ENCODE measurements around the gene NOTCH1. TPM values are rescaled to one million over a fixed set of nuclear protein-coding genes. Genes with fewer than 3 reads are reported as not detected.

Gene NOTCH1
- total RNA-seq, 3 donors from 2014 or later = 59.0 to 101 (median 72.6) TPM

DNA sequence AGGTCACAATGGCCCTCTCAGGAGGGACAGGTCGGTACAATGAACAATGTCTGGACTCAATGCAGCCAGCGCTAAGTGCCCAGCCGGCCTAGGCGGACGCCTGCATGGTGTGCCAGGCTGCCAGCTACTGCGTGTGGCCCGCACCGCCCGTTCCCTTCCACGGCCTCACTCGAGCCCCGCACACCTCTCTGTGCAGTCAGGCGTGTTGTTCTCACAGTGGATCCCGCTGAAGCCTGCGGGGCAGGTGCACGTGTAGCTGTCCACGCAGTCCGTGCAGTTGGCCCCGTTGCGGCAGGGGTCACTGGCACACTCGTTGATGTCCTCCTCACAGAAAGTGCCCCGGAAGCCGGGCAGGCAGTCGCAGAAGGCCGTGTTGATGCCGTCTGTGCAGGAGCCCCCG is 36.3 kb downstream of the NOTCH1 start:
- intact Hi-C loops (cut with DNase I, micrococcal nuclease) = no loop called here
- no peak for ATAC-seq
- H3K9me3 ChIP-seq = no peaks in the 10 kb centered on the region
- TF ChIP-seq, protein P1, sequence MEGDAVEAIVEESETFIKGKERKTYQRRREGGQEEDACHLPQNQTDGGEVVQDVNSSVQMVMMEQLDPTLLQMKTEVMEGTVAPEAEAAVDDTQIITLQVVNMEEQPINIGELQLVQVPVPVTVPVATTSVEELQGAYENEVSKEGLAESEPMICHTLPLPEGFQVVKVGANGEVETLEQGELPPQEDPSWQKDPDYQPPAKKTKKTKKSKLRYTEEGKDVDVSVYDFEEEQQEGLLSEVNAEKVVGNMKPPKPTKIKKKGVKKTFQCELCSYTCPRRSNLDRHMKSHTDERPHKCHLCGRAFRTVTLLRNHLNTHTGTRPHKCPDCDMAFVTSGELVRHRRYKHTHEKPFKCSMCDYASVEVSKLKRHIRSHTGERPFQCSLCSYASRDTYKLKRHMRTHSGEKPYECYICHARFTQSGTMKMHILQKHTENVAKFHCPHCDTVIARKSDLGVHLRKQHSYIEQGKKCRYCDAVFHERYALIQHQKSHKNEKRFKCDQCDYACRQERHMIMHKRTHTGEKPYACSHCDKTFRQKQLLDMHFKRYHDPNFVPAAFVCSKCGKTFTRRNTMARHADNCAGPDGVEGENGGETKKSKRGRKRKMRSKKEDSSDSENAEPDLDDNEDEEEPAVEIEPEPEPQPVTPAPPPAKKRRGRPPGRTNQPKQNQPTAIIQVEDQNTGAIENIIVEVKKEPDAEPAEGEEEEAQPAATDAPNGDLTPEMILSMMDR (IDR thresholded peaks at IDR 0.05) = no peak
- H3K4me3 ChIP-seq = no peak overlapping the region
- no peak for DNase-seq
- H3K4me1 ChIP-seq (ENCODE audit: low read depth) = no peaks in the 10 kb centered on the region
- peaks cover 24% of the 10 kb centered on the region for H3K36me3 ChIP-seq (ENCODE audit: low read depth)

DNA sequence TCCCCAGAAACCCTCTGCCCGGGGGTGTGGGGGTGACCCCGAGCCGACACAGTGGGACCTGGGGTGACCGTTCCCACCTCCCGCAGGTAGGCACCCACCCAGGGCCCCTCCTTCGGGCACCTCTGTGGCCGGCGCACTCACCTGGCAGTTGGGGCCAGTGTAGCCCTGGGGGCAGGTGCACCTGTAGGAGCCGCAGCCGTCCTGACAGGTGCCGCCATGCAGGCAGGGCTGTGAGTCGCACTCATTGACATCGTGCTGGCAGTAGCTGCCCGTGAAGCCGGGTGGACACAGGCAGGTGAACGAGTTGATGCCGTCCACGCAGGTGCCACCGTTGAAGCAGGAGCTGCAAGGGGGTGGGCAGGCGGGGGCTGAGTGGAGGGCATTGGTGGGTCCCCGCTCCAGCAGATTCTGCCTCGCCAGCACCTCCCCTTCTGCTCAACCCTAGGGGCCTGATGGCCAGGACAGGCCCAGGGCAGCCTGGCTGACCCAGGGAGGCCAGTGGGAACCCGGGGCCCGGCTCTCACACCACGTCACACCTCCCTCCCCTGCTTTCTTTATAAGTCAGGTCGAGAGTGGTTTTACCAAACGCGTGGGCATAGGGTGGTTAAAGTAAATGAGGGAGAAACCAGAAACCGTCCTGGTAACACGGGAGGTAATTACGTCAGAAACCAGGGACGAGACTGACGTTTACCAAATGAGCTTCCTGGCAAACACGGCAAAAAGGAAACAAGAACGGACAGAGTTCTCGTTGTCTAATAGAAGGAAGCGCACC is 36.9 kb downstream of the NOTCH1 start:
- intact Hi-C loops (cut with DNase I, micrococcal nuclease) = no loop called here
- DNase-seq (no peak), ATAC-seq (no peak)
- TF ChIP-seq, protein P1 (IDR thresholded peaks at IDR 0.05) = no peak
- H3K9me3 ChIP-seq = no peaks in the 10 kb centered on the region
- H3K4me3 ChIP-seq = no peak overlapping the region
- H3K4me1 ChIP-seq (ENCODE audit: low read depth) = no peaks in the 10 kb centered on the region
- H3K36me3 ChIP-seq (ENCODE audit: low read depth) = peaks cover 25% of the 10 kb centered on the region

DNA sequence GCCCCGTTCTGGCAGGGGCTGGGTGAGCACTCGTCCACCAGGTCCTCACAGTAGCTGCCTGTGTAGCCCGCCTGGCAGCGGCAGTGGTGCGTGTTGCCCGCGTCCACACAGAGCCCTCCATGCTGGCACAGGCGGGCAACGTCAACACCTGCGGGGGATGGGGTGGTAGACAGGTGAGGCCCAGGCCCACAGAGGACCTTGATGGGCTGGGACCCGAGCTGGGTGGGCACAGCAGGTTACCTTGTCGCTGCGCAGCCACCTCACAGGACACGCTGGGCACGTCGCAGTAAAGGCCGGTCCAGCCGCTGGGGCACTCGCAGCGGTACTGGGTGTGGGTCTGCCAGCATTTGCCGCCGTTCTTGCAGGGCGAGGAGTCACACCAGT is 37.9 kb downstream of the NOTCH1 start:
- no peaks in the 10 kb centered on the region for H3K9me3 ChIP-seq
- DNase-seq = no peak
- no peak for ATAC-seq
- intact Hi-C loops (cut with DNase I, micrococcal nuclease) = no loop called here
- H3K36me3 ChIP-seq (ENCODE audit: low read depth) = peaks cover 25% of the 10 kb centered on the region
- H3K4me1 ChIP-seq (ENCODE audit: low read depth) = no peaks in the 10 kb centered on the region
- no peak overlapping the region for H3K4me3 ChIP-seq
- TF ChIP-seq, protein P1 (IDR thresholded peaks at IDR 0.05) = no peak

DNA sequence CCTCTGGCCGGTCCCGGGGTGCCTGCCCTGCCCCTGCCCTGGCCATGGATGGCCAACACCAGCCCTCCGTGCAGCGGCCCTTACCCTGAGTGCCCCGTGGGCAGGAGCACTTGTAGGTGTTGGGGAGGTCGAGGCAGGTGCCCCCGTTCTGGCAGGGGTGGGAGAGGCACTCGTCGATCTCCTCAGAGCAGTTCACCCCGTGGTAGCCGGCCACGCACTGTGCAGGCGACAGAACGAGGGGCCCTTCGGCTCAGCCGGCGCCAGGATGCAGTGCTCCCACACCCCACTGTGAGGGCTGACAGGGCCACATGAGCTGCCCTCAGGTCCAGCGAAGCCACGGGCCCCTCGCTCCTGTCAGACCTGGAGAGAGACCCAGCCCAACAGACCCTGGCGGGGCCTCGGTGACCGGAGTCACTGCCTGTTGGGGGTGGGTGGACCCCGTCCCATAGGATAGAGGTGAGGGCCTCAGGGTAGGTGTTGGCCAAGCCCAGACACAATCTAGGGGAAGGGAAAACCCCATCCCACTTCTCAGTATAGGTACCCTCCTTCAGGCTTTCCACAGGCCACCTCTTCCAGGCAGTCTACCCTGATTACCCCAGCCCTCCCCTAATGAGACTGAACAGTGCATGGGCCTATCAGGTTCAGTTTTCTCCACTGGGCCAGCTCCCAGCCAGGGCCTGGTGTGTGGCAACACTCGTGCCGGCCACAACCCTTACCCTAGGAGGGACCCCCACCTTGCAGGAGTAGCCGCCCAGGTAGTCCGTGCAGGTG is 38.4 kb downstream of the NOTCH1 start:
- no peaks in the 10 kb centered on the region for H3K4me1 ChIP-seq (ENCODE audit: low read depth)
- ATAC-seq = no peak
- TF ChIP-seq, protein P1 (IDR thresholded peaks at IDR 0.05) = no peak
- H3K36me3 ChIP-seq (ENCODE audit: low read depth) = peaks cover 25% of the 10 kb centered on the region
- DNase-seq = no peak
- no peak overlapping the region for H3K4me3 ChIP-seq
- intact Hi-C loops (cut with DNase I, micrococcal nuclease) = no loop called here
- no peaks in the 10 kb centered on the region for H3K9me3 ChIP-seq

DNA sequence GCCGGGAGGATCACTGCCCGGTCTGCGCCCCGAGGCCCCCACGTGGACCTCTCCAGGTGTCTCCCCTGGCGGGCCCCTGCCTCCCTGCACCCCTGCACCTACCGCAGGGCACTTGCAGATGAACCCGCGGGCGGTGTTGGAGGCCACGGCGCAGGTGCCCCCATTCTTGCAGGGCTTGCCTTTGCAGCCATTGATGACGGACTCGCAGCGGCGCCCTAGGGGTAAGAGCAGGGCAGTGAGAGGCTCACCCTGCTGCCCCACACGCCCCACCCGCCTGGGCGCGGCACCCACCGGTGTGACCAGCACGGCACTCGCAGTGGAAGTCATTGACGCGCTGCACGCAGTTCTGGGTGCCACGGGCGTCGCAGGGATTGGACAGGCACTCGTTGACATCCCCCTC is 39.4 kb downstream of the NOTCH1 start:
- intact Hi-C loops (cut with DNase I, micrococcal nuclease) = no loop called here
- no peaks in the 10 kb centered on the region for H3K9me3 ChIP-seq
- no peak for ATAC-seq
- no peak overlapping the region for H3K4me3 ChIP-seq
- no peak for DNase-seq
- peaks cover 25% of the 10 kb centered on the region for H3K36me3 ChIP-seq (ENCODE audit: low read depth)
- TF ChIP-seq, protein P1 (IDR thresholded peaks at IDR 0.05) = no peak
- no peaks in the 10 kb centered on the region for H3K4me1 ChIP-seq (ENCODE audit: low read depth)

Measured in mucosa of descending colon (tissue), 3 donors.